Measurements from ENCODE around the gene CEP43. TPM values are rescaled to one million over a fixed set of nuclear protein-coding genes. Genes with fewer than 3 reads are reported as not detected.
A peak's percentile ranks its signal among the peaks of the same experiment; 100 is the strongest.

Gene CEP43
- total RNA-seq (2013; cell fraction: nucleolus; rRNA removed) = 100 and 101 TPM in 2 replicates
- total RNA-seq (2014; rRNA removed) (16.3 and 23.1 TPM in 2 replicates), total RNA-seq (2014; rRNA removed; fragmentation: Illumina TruSeq; extraction: Trizol) (23.4 and 25.4 TPM in 2 replicates), total RNA-seq (2021) (16.5 and 19.5 TPM in 2 replicates), polyA plus RNA-seq (2011; rRNA removed) (49.9 and 77.7 TPM in 2 replicates), polyA plus RNA-seq (2014; fragmentation: Illumina TruSeq; extraction: Trizol) (27.3 and 33.7 TPM in 2 replicates), polyA plus RNA-seq (2014; fragmentation: Nextera tagmentation; extraction: Ambion mirVana) (10 to 100 TPM in 1 of 2 experiments, 1 to 10 TPM in 1; 7.7 to 11.4 TPM), polyA plus RNA-seq (2014; rRNA removed) (23.8 and 23.9 TPM in 2 replicates), polyA plus RNA-seq (2016; fragmentation: Nextera tagmentation; extraction: Ambion mirVana) (10 to 100 TPM; 41.8 to 44.2 TPM), polyA minus RNA-seq (2011; rRNA and poly(A)+ RNA removed) (22.0 and 27.0 TPM in 2 replicates), Bru-seq, nascent RNA (percentile 73 among the genes with signal in this experiment), BruChase-seq, experiment 1, labeled RNA remaining after a 6-hour chase (percentile 86 among the genes with signal in this experiment), BruChase-seq, experiment 2, labeled RNA remaining after a 2-hour chase (percentile 87 among the genes with signal in this experiment)
- 7.2 TPM for polyA plus RNA-seq (2011; ENCODE audit: low read depth)
- 14.3 and 14.7 TPM in 2 replicates for polyA plus RNA-seq (2011; cell fraction: cytosol; rRNA removed)
- polyA plus RNA-seq (2011; cell fraction: nucleus; rRNA removed) = 65.4 and 73.5 TPM in 2 replicates
- 12.1 and 15.9 TPM in 2 replicates for polyA plus RNA-seq (2012)
- polyA minus RNA-seq (2011; cell fraction: cytosol; rRNA and poly(A)+ RNA removed) = 10.0 and 11.5 TPM in 2 replicates
- 25.6 and 30.8 TPM in 2 replicates for polyA minus RNA-seq (2011; cell fraction: nucleus; rRNA and poly(A)+ RNA removed)
- long read RNA-seq, experiment 1, full-length matches to known transcripts = 36 of 43 reads
- long read RNA-seq, experiment 1, partial matches to known transcripts = 1 of 43 reads
- long read RNA-seq, experiment 1, other reads (novel, unspliced or antisense) = 6 of 43 reads
- long read RNA-seq, experiment 2, full-length matches to known transcripts = 208 of 258 reads
- long read RNA-seq, experiment 2, partial matches to known transcripts = 10 of 258 reads
- long read RNA-seq, experiment 2, other reads (novel, unspliced or antisense) = 40 of 258 reads

GRCh38 chr6:166999145-166999883 lies at the start of gene CEP43:
TSS of gene CEP43 (plus strand) at chr6:166999397. CDS start at chr6:166999413, 16 bp downstream.
- Histone ChIP-seq H3K79me2 (ENCODE audit: control insufficient read depth, insufficient read depth, low read length) (peaks cover 63% of the 10 kb centered on the region), H3K9me3 (replicated peaks; ENCODE audit: control insufficient read depth, insufficient read depth, low read length) (no peaks in the 10 kb centered on the region), H3K36me3 (ENCODE audit: control insufficient read depth in 2 of 2, insufficient read depth in 2 of 2, low read length in 1 of 2) (peaks cover 5 to 6% of the 10 kb centered on the region in 2 experiments; a peak in 2 of 4 replicates), H3K4me3 (peak within 1 kb of the TSS; percentile 91), H3K27me3 (replicated peaks in 1 of 2; ENCODE audit: control insufficient read depth in 2 of 2, insufficient read depth in 2 of 2, low read length in 1 of 2) (no peaks in the 10 kb centered on the region), H2AFZ (ENCODE audit: control insufficient read depth, low read depth, low read length) (peak within 1 kb of the TSS; percentile 93), H3K4me1 (ENCODE audit: control insufficient read depth, insufficient read depth, low read length) (peaks cover 3% of the 10 kb centered on the region; the same call in 1 of the 2 replicates), H3K9ac (ENCODE audit: control insufficient read depth, insufficient read depth, low read length) (peak within 1 kb of the TSS; percentile 70), H4K20me1 (ENCODE audit: control insufficient read depth, insufficient read depth) (no peaks in the 10 kb centered on the region; the same call in 1 of the 2 replicates), H3K27ac (ENCODE audit: control insufficient read depth, insufficient read depth) (peak within 1 kb of the TSS; percentile 69), H3K4me2 (ENCODE audit: control insufficient read depth, insufficient read depth) (peak within 1 kb of the TSS; percentile 62)
- peak; percentile 92 for ATAC-seq
- SMC1A ChIA-PET (ENCODE audit: uncharacterized antibody, unreplicated experiment) = interaction anchor here (0.7 to 7.2 kb wide), 27 partner anchors 9 to 224 kb away, joined by 3 to 97 read pairs (median 6); partner anchors contain the start of gene CCR6
- DNase-seq (ENCODE audit: low read depth, low spot score) = peak; percentile 71
- intact Hi-C loops (cut with micrococcal nuclease; ENCODE audit: unreplicated experiment) (loop anchor here (1.0 to 5.0 kb wide), 5 partner anchors 49 to 167 kb away; partner anchors contain the start of gene CCR6), in situ Hi-C loops (cut with MboI) (no loop called here)
- CTCF ChIA-PET = interaction anchor here (0.7 to 5.6 kb wide), 24 partner anchors 9 to 164 kb away, joined by 3 to 54 read pairs (median 5); no protein-coding TSS in a partner anchor
- RAD21 ChIA-PET (ENCODE audit: unreplicated experiment) = interaction anchor here (0.7 to 6.9 kb wide), 22 partner anchors 9 to 154 kb away, joined by 3 to 84 read pairs (median 5); partner anchors contain the start of genes CCR6 and RNASET2
- whole genome bisulfite sequencing (ENCODE audit: insufficient coverage, insufficient replicate concordance, low lambda C conversion rate, missing lambda C conversion rate) = 3% methylated on average over 58 of the region's 93 CpGs
- no TSS peak for BruUV-seq (replicated peaks)
- FAIRE-seq = peak; percentile 38
- POLR2A ChIA-PET = interaction anchor here (0.6 to 5.5 kb wide), 18 partner anchors 9 to 153 kb away, joined by 3 to 52 read pairs (median 4); partner anchors contain the start of genes CCR6 and RNASET2
- TF ChIP-seq CEBPB (IDR thresholded peaks at IDR 0.05; ENCODE audit: borderline replicate concordance in 1 of 2, low read depth in 2 of 2, low read length in 2 of 2) = no peak
- TF ChIP-seq IKZF1 (conservative IDR thresholded peaks at IDR 0.05) = peak; percentile 73
- peak; percentile 82 for TF ChIP-seq MXI1 (IDR thresholded peaks at IDR 0.05; ENCODE audit: low read depth, low read length)
- no peak for TF ChIP-seq SUZ12 (IDR thresholded peaks at IDR 0.05; ENCODE audit: unreplicated experiment)
- TF ChIP-seq STAT1 (conservative IDR thresholded peaks at IDR 0.05) = peak; percentile 37; the same call in 1 of the 2 replicates
- TF ChIP-seq NRF1 (conservative IDR thresholded peaks at IDR 0.05; ENCODE audit: low read depth, low read length) = 0 out of 2 replicates have a peak, but pooled peaks have one; percentile 15
- peak; percentile 70 for TF ChIP-seq CREB1 (IDR thresholded peaks at IDR 0.05; ENCODE audit: low read depth)
- no peak for TF ChIP-seq FOS (IDR thresholded peaks at IDR 0.05; ENCODE audit: borderline replicate concordance, extremely low read depth, insufficient read length)
- peak; percentile 69 for TF ChIP-seq DPF2 (IDR thresholded peaks at IDR 0.05)
- no peak for TF ChIP-seq MAX (IDR thresholded peaks at IDR 0.05; ENCODE audit: low read depth, low read length)
- TF ChIP-seq HCFC1 (IDR thresholded peaks at IDR 0.05; ENCODE audit: low read length) = peak; percentile 45
- TF ChIP-seq MYB (IDR thresholded peaks at IDR 0.05; ENCODE audit: borderline replicate concordance, low read depth, low read length) = peak; percentile 96
- peak; percentile 50; the same call in 1 of the 2 replicates for TF ChIP-seq RUNX3 (IDR thresholded peaks at IDR 0.05; ENCODE audit: low read length)
- peak; percentile 96 for TF ChIP-seq LARP7 (IDR thresholded peaks at IDR 0.05)
- peak; percentile 73 for TF ChIP-seq POLR2A (IDR thresholded peaks at IDR 0.05; ENCODE audit: low read depth, low read length)
